ENCODE measurements around the gene BST1. TPM values are rescaled to one million over a fixed set of nuclear protein-coding genes. Genes with fewer than 3 reads are reported as not detected.
A peak's percentile ranks its signal among the peaks of the same experiment; 100 is the strongest.
"Not testable (repeated sequence)": the region's sequence is repeated elsewhere in the genome, so short reads cannot be mapped to it uniquely, and the experiment has no call there.

Gene BST1
- total RNA-seq, 1 donor from 2014 or later = 0.93 TPM

DNA sequence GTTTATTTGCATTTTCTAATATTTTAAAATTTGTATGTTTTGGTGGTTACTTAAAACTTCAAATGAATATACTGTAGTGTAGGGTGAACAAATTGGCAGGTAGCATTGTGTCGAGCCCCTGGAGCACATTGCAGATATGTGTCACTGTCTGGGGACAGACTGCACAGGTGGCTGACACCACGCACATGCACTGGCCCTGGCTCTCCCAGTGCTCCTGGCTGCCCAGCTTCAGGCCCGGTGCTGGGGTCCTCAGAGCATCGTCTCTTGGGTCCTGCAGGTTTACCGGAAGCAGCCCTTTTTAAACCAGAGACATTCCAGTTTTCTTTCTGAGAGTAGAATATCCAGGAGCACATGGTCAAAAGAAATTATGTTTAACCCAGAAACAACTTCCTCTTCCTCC lies 15.6 kb downstream of the BST1 start:
- no peaks in the 10 kb centered on the region for H3K9me3 Mint-ChIP-seq
- H3K27ac Mint-ChIP-seq = no peak overlapping the region
- no peaks in the 10 kb centered on the region for H3K4me1 Mint-ChIP-seq (ENCODE audit: low read depth)
- intact Hi-C loops (cut with micrococcal nuclease) = no loop called here
- DNase-seq (ENCODE audit: low spot score) = no peak
- H3K4me3 Mint-ChIP-seq = no peak overlapping the region
- H3K27me3 Mint-ChIP-seq (ENCODE audit: insufficient read depth) = no peaks in the 10 kb centered on the region
- H3K36me3 Mint-ChIP-seq (ENCODE audit: low read depth) = no peaks in the 10 kb centered on the region

DNA sequence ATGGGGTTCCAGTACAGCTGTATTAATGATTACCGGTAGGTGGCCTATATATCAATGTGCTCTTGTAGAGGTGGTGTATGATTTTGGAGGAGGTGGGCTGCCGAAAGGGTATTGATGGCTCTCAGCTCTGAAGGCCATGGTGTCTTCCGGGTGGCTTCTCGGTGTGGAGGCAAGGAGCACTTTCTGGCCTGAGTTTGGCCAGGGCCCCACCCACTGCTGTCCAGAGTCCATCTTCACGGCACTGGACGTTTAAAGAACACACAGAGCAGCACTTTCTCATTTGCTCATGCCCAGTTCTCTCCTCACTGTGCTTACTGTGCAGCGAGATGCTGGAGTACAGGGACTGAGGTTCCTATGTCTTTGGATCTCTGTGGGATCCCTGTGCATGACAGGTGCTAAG lies 16.1 kb downstream of the BST1 start:
- H3K4me1 Mint-ChIP-seq (ENCODE audit: low read depth) = no peaks in the 10 kb centered on the region
- no peaks in the 10 kb centered on the region for H3K36me3 Mint-ChIP-seq (ENCODE audit: low read depth)
- H3K9me3 Mint-ChIP-seq = no peaks in the 10 kb centered on the region
- H3K27me3 Mint-ChIP-seq (ENCODE audit: insufficient read depth) = no peaks in the 10 kb centered on the region
- no peak overlapping the region for H3K27ac Mint-ChIP-seq
- no peak for DNase-seq (ENCODE audit: low spot score)
- H3K4me3 Mint-ChIP-seq = no peak overlapping the region
- intact Hi-C loops (cut with micrococcal nuclease) = no loop called here

DNA sequence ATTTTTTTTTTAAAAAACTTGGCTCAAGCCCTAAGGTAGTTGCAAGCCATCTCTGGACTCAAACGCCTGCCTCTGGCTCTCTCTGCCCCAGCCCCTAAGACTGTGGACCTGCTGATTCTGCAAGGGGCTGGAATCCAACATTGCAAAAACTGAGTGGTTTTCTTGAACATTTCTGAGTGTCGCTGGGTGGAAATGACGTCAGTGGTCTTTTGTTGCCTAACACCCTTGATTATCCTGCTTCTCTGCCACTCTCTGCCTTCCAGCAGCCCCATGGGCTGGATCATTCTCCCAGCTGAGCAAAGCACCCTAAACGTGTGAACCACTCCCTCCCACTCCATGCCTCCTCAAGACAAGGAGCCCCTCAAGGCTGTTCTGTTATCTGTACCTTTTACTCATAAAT lies 16.6 kb downstream of the BST1 start:
- Mint-ChIP-seq H3K9me3 (no peaks in the 10 kb centered on the region), H3K27ac (no peak overlapping the region), H3K36me3 (ENCODE audit: low read depth) (no peaks in the 10 kb centered on the region), H3K4me3 (no peak overlapping the region), H3K4me1 (ENCODE audit: low read depth) (no peaks in the 10 kb centered on the region), H3K27me3 (ENCODE audit: insufficient read depth) (no peaks in the 10 kb centered on the region)
- DNase-seq (ENCODE audit: low spot score) = no peak
- intact Hi-C loops (cut with micrococcal nuclease) = no loop called here

DNA sequence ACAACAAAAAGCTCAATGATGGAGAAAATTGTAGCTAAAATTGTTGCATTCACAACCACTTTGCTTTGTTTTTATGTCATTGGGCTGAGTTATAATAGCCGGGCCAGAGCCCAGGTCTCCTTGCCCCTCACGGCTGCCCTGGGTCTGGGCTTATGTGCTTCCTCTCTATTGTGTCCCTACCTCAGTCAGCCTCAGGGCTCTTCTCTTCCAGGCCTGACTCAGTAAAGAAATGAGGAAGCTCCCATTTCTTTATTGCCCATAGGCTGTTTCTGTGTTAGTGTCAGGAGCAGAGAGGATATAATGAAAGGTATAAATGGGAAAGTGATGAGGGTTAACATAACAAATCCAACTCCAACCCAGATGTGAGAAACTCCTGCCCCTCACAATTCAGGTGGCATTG lies 18.0 kb downstream of the BST1 start:
- no peak overlapping the region for H3K27ac Mint-ChIP-seq
- H3K4me3 Mint-ChIP-seq = no peak overlapping the region
- no peaks in the 10 kb centered on the region for H3K4me1 Mint-ChIP-seq (ENCODE audit: low read depth)

DNA sequence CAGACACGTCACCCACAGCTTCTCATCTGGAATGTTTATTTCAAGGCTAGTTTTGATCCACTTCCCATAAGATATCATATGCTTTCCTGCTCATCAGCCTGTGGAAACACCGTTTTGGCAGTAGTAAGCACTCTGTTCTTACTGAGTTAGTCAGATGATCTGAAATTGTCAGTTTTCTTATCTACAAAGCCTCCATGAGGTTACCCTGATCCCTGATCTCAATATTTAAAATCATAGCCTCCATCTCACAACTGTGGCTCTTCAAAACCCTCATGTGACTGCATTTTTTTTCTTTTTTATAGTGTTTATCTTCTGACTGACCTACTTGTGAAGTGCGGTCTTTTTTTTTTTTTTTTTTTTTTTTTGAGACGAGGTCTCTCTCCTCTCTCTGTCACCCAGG lies 22.7 kb downstream of the BST1 start:
- no peaks in the 10 kb centered on the region for H3K9me3 Mint-ChIP-seq
- H3K27me3 Mint-ChIP-seq (ENCODE audit: insufficient read depth) = peaks cover 3% of the 10 kb centered on the region
- intact Hi-C loops (cut with micrococcal nuclease) = no loop called here
- no peak overlapping the region for H3K27ac Mint-ChIP-seq
- no peak for DNase-seq (ENCODE audit: low spot score)
- peaks cover 3% of the 10 kb centered on the region for H3K4me1 Mint-ChIP-seq (ENCODE audit: low read depth)
- no peaks in the 10 kb centered on the region for H3K36me3 Mint-ChIP-seq (ENCODE audit: low read depth)
- H3K4me3 Mint-ChIP-seq = no peak overlapping the region

More for the DNA sequence above, 18.0 kb downstream of the BST1 start:
- DNase-seq (ENCODE audit: low spot score) = no peak
- no peaks in the 10 kb centered on the region for H3K36me3 Mint-ChIP-seq (ENCODE audit: low read depth)
- no peaks in the 10 kb centered on the region for H3K9me3 Mint-ChIP-seq
- H3K27me3 Mint-ChIP-seq (ENCODE audit: insufficient read depth) = no peaks in the 10 kb centered on the region
- intact Hi-C loops (cut with micrococcal nuclease) = no loop called here

DNA sequence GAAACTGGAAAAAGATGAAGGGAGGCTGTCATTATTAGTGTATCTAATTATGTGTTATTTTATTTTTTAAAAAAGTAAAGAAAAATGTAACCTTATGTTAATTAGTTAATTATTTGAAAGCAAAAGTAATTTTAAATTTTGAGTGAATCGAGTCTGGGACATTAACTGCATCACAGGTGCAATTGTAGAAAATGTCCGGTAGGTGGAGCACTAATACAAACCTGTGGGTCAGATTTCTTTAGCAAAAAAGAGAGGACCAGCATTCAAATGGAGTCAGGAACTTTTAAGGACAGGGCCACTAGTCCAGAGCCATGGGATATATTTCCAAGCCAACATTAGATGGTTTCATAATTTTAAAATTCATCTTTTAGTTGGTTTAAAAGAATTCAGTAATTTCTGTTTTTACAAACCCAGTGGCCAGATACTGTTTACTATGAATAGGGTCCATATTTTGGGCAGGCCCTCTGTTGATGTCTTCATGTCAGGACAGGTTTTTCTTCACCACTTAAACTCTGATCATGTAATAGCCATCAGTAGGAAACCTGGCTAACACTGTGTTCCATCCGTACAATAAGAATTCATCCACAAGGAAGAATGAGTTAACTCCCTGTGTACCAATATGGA lies 27.2 kb downstream of the BST1 start:
- Mint-ChIP-seq H3K27me3 (ENCODE audit: insufficient read depth) (peaks cover 3% of the 10 kb centered on the region), H3K9me3 (no peaks in the 10 kb centered on the region), H3K4me3 (no peak overlapping the region), H3K27ac (no peak overlapping the region), H3K4me1 (ENCODE audit: low read depth) (peaks cover 29% of the 10 kb centered on the region), H3K36me3 (ENCODE audit: low read depth) (peaks cover 2% of the 10 kb centered on the region)
- peak; percentile 16 for DNase-seq (ENCODE audit: low spot score)
- intact Hi-C loops (cut with micrococcal nuclease) = loop anchor here (1.0 to 2.0 kb wide), 9 partner anchors 26 to 271 kb away; no protein-coding TSS in a partner anchor

DNA sequence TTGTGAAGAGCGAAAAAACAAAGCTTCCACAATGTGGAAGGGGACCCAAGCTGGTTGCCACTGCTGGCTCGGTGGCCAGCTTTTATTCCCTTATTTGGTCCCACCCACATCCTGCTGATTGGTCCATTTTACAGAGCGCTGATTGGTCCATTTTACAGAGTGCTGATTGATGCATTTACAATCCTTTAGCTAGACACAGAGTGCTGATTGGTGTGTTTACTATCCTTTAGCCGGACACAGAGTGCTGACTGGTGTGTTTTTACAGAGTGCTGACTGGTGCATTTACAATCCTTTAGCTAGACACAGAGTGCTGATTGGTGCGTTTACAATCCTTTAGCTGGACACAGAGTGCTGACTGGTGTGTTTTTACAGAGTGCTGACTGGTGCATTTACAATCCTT lies 30.2 kb downstream of the BST1 start:
- H3K27me3 Mint-ChIP-seq (ENCODE audit: insufficient read depth); intact Hi-C loops (cut with micrococcal nuclease): not testable (repeated sequence)

DNA sequence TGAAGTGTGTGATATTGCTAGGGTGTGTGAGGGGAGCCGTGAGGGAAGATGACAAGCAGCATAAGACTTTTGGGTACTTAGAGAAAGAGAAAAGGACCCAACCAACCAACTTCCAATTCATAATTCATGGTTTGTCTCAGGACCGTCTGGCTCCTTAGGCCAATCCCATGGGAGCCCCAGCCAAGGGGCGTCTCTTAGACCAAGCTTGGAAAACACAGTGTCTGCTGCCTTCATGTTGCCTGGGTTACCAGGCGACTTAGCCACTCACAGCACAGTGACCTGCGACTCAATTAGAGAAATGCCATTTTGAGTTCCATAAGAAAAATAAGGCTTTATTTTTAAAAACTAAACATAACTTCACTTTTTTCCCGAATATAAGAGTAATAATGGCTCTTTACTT lies 32.7 kb downstream of the BST1 start:
- Mint-ChIP-seq H3K36me3 (ENCODE audit: low read depth) (peaks cover 3% of the 10 kb centered on the region), H3K27me3 (ENCODE audit: insufficient read depth) (no peaks in the 10 kb centered on the region), H3K9me3 (peaks cover 4% of the 10 kb centered on the region), H3K4me3 (no peak overlapping the region), H3K4me1 (ENCODE audit: low read depth) (peaks cover 63% of the 10 kb centered on the region), H3K27ac (no peak overlapping the region)
- intact Hi-C loops (cut with micrococcal nuclease) = loop anchor here (5.0 kb wide), 1 partner anchor 53 kb away; the partner anchor contains the start of gene FAM200B
- DNase-seq (ENCODE audit: low spot score) = no peak

More for the DNA sequence above, 30.2 kb downstream of the BST1 start:
- peaks cover 46% of the 10 kb centered on the region for H3K4me1 Mint-ChIP-seq (ENCODE audit: low read depth)
- not testable (repeated sequence) for H3K27ac Mint-ChIP-seq; H3K9me3 Mint-ChIP-seq; DNase-seq (ENCODE audit: low spot score); H3K36me3 Mint-ChIP-seq (ENCODE audit: low read depth); H3K4me3 Mint-ChIP-seq

DNA sequence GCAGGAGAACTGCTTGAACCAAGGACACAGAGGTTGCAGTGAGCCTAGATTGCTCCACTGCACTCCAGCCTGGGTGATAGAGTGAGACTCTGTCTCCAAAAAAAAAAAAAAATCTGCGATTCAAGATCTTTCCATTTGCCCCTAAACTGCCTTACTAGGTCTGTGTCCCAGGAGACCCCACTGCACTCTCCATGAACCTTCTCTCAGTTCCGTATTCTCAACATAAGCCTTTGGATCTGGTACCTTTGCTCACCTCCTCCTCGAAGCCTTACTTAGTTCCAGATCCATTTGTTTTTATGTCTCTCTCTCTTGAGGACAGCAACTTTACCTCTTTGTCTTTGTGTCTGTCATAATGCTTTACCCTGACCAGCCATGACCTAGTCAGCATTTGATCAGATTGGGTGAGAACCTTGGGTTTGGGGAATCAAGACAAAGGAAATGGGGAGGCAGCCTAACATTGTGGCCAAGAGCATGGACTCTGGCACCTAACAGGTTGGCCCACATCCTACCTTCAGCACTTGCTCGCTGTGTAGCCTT lies 33.7 kb downstream of the BST1 start:
- Mint-ChIP-seq H3K4me3 (no peak overlapping the region), H3K27me3 (ENCODE audit: insufficient read depth) (no peaks in the 10 kb centered on the region)
- intact Hi-C loops (cut with micrococcal nuclease) = loop anchor here (5.0 kb wide), 1 partner anchor 54 kb away; the partner anchor contains the start of gene FAM200B

DNA sequence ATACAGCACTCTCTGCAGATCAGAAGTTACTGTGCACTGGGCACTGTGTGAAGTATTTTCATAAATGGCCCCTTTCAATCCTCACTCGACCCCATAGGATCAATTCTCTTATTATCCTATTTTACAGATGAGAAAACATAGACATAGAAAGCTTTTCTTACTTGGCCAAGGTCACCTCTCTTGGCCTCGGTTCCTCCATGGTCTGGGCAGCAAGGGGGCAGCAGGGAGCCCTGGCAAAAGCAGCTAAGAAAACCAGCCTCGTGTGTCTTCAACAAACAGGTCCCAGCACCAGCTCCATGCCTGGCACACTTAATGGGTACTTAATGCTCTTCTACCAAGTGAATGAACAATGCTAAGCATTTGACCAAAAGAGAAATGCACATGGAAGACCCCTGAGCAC lies 34.4 kb downstream of the BST1 start:
- intact Hi-C loops (cut with micrococcal nuclease) = loop anchor here (5.0 kb wide), 1 partner anchor 55 kb away; the partner anchor contains the start of gene FAM200B
- peaks cover 19% of the 10 kb centered on the region for H3K9me3 Mint-ChIP-seq
- H3K27ac Mint-ChIP-seq = no peak overlapping the region
- no peak for DNase-seq (ENCODE audit: low spot score)
- peaks cover 52% of the 10 kb centered on the region for H3K4me1 Mint-ChIP-seq (ENCODE audit: low read depth)
- H3K4me3 Mint-ChIP-seq = no peak overlapping the region
- H3K27me3 Mint-ChIP-seq (ENCODE audit: insufficient read depth) = no peaks in the 10 kb centered on the region
- peaks cover 8% of the 10 kb centered on the region for H3K36me3 Mint-ChIP-seq (ENCODE audit: low read depth)

More for the DNA sequence above, 33.7 kb downstream of the BST1 start:
- no peak for DNase-seq (ENCODE audit: low spot score)
- H3K27ac Mint-ChIP-seq = no peak overlapping the region
- H3K4me1 Mint-ChIP-seq (ENCODE audit: low read depth) = peaks cover 52% of the 10 kb centered on the region
- H3K36me3 Mint-ChIP-seq (ENCODE audit: low read depth) = peaks cover 8% of the 10 kb centered on the region
- H3K9me3 Mint-ChIP-seq = peaks cover 12% of the 10 kb centered on the region

DNA sequence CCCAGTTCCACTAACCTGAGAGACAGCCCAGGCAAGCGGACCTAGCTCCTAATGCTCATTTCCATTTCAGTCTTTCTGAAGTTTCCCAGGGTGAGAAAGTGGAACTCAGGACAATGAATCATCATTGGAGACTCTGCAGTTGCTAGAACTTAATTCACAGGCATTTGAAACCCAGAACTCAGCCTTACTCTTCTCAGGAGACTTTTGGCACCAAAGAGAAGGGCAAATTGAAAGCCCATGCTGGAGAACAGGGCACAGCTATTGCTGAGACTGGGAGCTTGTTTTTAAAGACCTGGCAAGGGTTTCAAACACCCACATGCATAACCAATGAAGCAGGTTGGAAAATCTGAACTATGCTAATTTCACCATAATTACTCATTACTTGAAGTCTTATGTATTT lies 36.0 kb downstream of the BST1 start:
- Mint-ChIP-seq H3K27me3 (ENCODE audit: insufficient read depth) (no peaks in the 10 kb centered on the region), H3K9me3 (peaks cover 32% of the 10 kb centered on the region), H3K4me3 (peak overlapping the region; percentile 35), H3K27ac (peak overlapping the region; percentile 85), H3K4me1 (ENCODE audit: low read depth) (peaks cover 51% of the 10 kb centered on the region), H3K36me3 (ENCODE audit: low read depth) (peaks cover 14% of the 10 kb centered on the region)
- DNase-seq (ENCODE audit: low spot score) = no peak
- intact Hi-C loops (cut with micrococcal nuclease) = loop anchor here (1.0 to 5.0 kb wide), 7 partner anchors 7 to 84 kb away; partner anchors contain the start of genes FAM200B and FBXL5

DNA sequence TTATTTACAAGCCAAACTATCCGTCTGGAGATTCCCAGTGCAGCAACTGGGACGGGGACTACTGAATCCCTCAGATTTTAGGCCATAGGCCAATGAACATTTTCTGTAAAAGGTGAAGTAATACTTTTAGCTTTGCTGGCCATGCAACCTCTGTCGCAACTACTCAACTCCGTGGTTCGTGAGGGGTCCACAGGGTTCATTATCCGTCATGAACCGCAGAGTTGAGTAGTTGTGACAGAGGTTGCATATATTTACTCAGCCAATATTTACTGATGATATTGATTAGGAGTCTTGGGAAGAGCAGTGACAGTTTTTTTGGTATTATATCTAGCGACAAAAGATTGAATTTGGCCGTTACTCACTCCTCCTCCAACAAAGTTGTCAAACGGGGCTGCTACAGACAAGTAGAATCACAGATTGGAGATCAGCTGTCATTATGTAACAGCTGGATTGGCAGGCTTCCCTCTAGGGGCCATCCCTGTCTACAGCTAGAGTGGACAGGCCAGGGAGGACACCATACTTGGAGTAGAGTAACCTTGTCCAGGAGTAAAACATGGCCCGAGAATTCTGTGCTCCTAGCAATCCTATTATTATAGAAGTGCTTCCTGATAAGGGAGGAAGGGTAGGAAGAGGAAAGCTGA lies 38.0 kb downstream of the BST1 start:
- Mint-ChIP-seq H3K27me3 (ENCODE audit: insufficient read depth) (no peaks in the 10 kb centered on the region), H3K9me3 (peaks cover 43% of the 10 kb centered on the region), H3K4me3 (no peak overlapping the region), H3K27ac (no peak overlapping the region), H3K4me1 (ENCODE audit: low read depth) (peaks cover 44% of the 10 kb centered on the region), H3K36me3 (ENCODE audit: low read depth) (peaks cover 24% of the 10 kb centered on the region)
- DNase-seq (ENCODE audit: low spot score) = no peak
- intact Hi-C loops (cut with micrococcal nuclease) = no loop called here

DNA sequence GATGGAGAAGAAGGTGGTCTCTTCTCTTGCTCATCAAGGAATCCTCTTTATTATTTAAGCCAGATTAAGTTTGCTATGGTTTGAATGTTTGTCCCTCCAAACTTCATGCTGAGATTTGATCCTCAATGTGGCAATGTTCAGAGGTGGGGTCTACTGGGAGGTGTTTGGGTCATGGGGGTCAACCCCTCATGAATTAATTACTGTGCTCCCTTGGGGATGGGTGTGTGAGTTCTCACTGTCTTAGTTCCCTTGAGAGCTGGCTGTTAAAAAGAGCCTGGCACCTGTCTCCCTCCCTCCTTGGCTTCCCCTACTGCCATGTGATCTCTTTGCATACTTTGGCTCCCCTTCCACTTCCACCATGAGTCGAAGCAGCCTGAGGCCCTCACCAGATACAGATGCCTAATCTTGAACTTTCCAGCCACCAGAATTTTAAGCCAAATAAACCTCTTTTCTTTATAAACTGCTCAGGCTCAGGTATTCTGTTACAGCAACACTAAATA lies 39.3 kb downstream of the BST1 start:
- peaks cover 30% of the 10 kb centered on the region for H3K36me3 Mint-ChIP-seq (ENCODE audit: low read depth)
- H3K27me3 Mint-ChIP-seq (ENCODE audit: insufficient read depth) = no peaks in the 10 kb centered on the region
- intact Hi-C loops (cut with micrococcal nuclease) = no loop called here
- no peak for DNase-seq (ENCODE audit: low spot score)
- no peak overlapping the region for H3K4me3 Mint-ChIP-seq
- H3K9me3 Mint-ChIP-seq = peaks cover 55% of the 10 kb centered on the region
- peaks cover 52% of the 10 kb centered on the region for H3K4me1 Mint-ChIP-seq (ENCODE audit: low read depth)
- no peak overlapping the region for H3K27ac Mint-ChIP-seq

Data from activated T-helper 1 cell treated with anti-CD3 and anti-CD28 coated beads, Interleukin-12 subunit alpha, Interleukin-12 subunit beta, Interleukin-2, Interleukin-4 antibody, amounts not matched to agents 30 ng/mL and 10 ng/mL and 1 ng/mL, durations not matched to agents 14 hours and 24 hours and 36 hours (primary cell).